HCT116 (cell line): ENCODE results near the gene NTHL1. TPM values are rescaled to one million over a fixed set of nuclear protein-coding genes. Genes with fewer than 3 reads are reported as not detected.

Experiments used
- ATAC-seq: fragments of 200-7000 bp; cut with Tn5 transposase; 2 replicates; pipeline ENCODE4 v1.9.1; 2020; ENCODE audit warnings: mild to moderate bottlenecking, moderate library complexity
- BruUV-seq: library from RNA; stranded (reverse); fragments of 400-500 nt; replicated peaks from 2 replicates; lab custom pipeline; 2021; lab: Mats Ljungman, UMichigan
- CTCF ChIA-PET: fragments of 300-600 bp; sonication (Branson Sonifier 250); formaldehyde crosslinking; loops from one replicate; lab custom pipeline; 2021; ENCODE audit warnings: antibody characterized with exemption; lab: Charles Lee
- POLR2A ChIA-PET: fragments of 300-600, 350-600 bp; sonication (Branson Sonifier 250); formaldehyde crosslinking; loops from one replicate; lab custom pipeline; 2021; ENCODE audit warnings: antibody characterized with exemption; lab: Charles Lee
- RAD21 ChIA-PET, 2 experiments: fragments of 300-600 bp; sonication (Branson Sonifier 250); formaldehyde crosslinking; loops; one replicate each; lab custom pipeline; 2023; ENCODE audit warnings: low total read pairs in 2 of 2; ENCODE audit not compliant: uncharacterized antibody in 2 of 2, unreplicated experiment in 2 of 2, low non-redundant PET in 1 of 2; lab: Charles Lee
- DNase-seq: peaks from one replicate; pipeline ENCODE4 v3.0.0-alpha.2; 2010; ENCODE audit warnings: low read depth, low spot score
- H2AFZ ChIP-seq: fragments of 200-600 bp; shearing (Covaris generic), sonication (generic); 2 replicates; pipeline ENCODE4 v1.6.1; 2017; ENCODE audit warnings: low read depth, mixed run types, mixed read lengths, antibody characterized with exemption, low read length; ENCODE audit not compliant: poor library complexity, severe bottlenecking
- H3K27ac ChIP-seq: 2 replicates; pipeline ENCODE4 v1.5.1; 2012; ENCODE audit warnings: low read depth, low read length
- H3K27me3 ChIP-seq: fragments of 200-600 bp; sonication (generic); 2 replicates; pipeline ENCODE4 v1.6.1; 2016; ENCODE audit warnings: mixed run types, low read length, mixed read lengths; ENCODE audit not compliant: insufficient read depth
- H3K36me3 ChIP-seq, 2 experiments: fragments of 200-500 bp in 1 of 2; fragments of 200-600 bp in 1 of 2; sonication (Bioruptor generic) in 1 of 2; sonication (generic) in 1 of 2; 2 replicates each; pipeline versions ENCODE4 v1.5.1 to v1.6.1; 2014 to 2016; ENCODE audit warnings: low read length in 2 of 2, inconsistent platforms in 1 of 2, mixed read lengths in 1 of 2, mixed run types in 1 of 2; ENCODE audit not compliant: insufficient read depth in 2 of 2, control insufficient read depth in 1 of 2
- H3K4me1 ChIP-seq, 2 experiments: fragments of 200-600 bp in 1 of 2; sonication (generic) in 1 of 2; 2 replicates each; pipeline versions ENCODE4 v1.5.1 to v1.6.1; 2012 to 2017; ENCODE audit warnings: low read length in 2 of 2, inconsistent platforms in 1 of 2, mild to moderate bottlenecking in 1 of 2, mixed read lengths in 1 of 2, mixed run types in 1 of 2, moderate library complexity in 1 of 2; ENCODE audit not compliant: insufficient read depth in 2 of 2, control insufficient read depth in 1 of 2
- H3K4me2 ChIP-seq: fragments of 200-600 bp; sonication (generic); 2 replicates; pipeline ENCODE4 v1.6.1; 2017; ENCODE audit warnings: mixed run types, low read length, mixed read lengths
- H3K4me3 ChIP-seq, 2 experiments: fragments of 200-600 bp in 1 of 2; sonication (generic) in 1 of 2; replicated peaks in 1 of 2; 2 replicates each; pipeline ENCODE4 v1.5.1; 2011 to 2016; ENCODE audit warnings: low read length in 2 of 2, control low read depth in 1 of 2, low read depth in 1 of 2, mild to moderate bottlenecking in 1 of 2, mixed read lengths in 1 of 2, mixed run types in 1 of 2
- H3K79me2 ChIP-seq: fragments of 200-600 bp; sonication (generic); 2 replicates; pipeline ENCODE4 v1.6.1; 2017; ENCODE audit warnings: mild to moderate bottlenecking, mixed run types, low read length, moderate library complexity, mixed read lengths; ENCODE audit not compliant: insufficient read depth
- H3K9ac ChIP-seq: fragments of 200-600 bp; sonication (generic); 2 replicates; pipeline ENCODE4 v1.6.1; 2016; ENCODE audit warnings: low read length, mixed read lengths
- H3K9me2 ChIP-seq: fragments of 200-600 bp; sonication (generic), shearing (Covaris generic); 2 replicates; pipeline ENCODE4 v1.6.1; 2017; ENCODE audit warnings: mixed run types, mild to moderate bottlenecking, moderate library complexity; ENCODE audit not compliant: insufficient read depth
- H3K9me3 ChIP-seq, 2 experiments: fragments of 200-500 bp in 1 of 2; fragments of 200-600 bp in 1 of 2; sonication (Bioruptor generic) in 1 of 2; sonication (generic) in 1 of 2; 2 replicates each; pipeline ENCODE4 v1.6.1; 2014 to 2017; ENCODE audit warnings: low read length in 2 of 2, mixed read lengths in 2 of 2, inconsistent platforms in 1 of 2, low read depth in 1 of 2, mild to moderate bottlenecking in 1 of 2, mixed run types in 1 of 2, moderate library complexity in 1 of 2; ENCODE audit not compliant: control insufficient read depth in 1 of 2, insufficient read depth in 1 of 2
- H4K20me1 ChIP-seq: fragments of 200-600 bp; sonication (generic), shearing (Covaris generic); 2 replicates; pipeline ENCODE4 v1.6.1; 2017; ENCODE audit warnings: mixed run types, mild to moderate bottlenecking, moderate library complexity; ENCODE audit not compliant: insufficient read depth
- CBX3 ChIP-seq: IDR thresholded peaks from 2 replicates; pipeline ENCODE4 v1.6.1; 2012; ENCODE audit warnings: low read depth
- EGR1 ChIP-seq: IDR thresholded peaks from 2 replicates; pipeline ENCODE4 v1.6.1; 2012; ENCODE audit warnings: low read depth
- EZH2 ChIP-seq: fragments of 200-600 bp; sonication (generic); IDR thresholded peaks from 2 replicates; pipeline ENCODE4 v1.6.1; 2017; ENCODE audit warnings: antibody characterized with exemption, mixed run types
- FOSL1 ChIP-seq: IDR thresholded peaks from 2 replicates; pipeline ENCODE4 v1.6.1; 2012; ENCODE audit warnings: low read depth
- MAX ChIP-seq: IDR thresholded peaks from 2 replicates; pipeline ENCODE4 v1.6.1; 2012
- POLR2A ChIP-seq: IDR thresholded peaks from 2 replicates; pipeline ENCODE4 v1.7.0; 2011; ENCODE audit warnings: borderline replicate concordance; ENCODE audit not compliant: insufficient read depth, insufficient read length; ENCODE audit errors: extremely low read depth
- RAD21 ChIP-seq: IDR thresholded peaks from 2 replicates; pipeline ENCODE4 v1.6.1; 2012; ENCODE audit warnings: low read depth, mild to moderate bottlenecking
- SIN3A ChIP-seq: IDR thresholded peaks from 2 replicates; pipeline ENCODE4 v1.6.1; 2012; ENCODE audit warnings: low read depth
- SP1 ChIP-seq: IDR thresholded peaks from 2 replicates; pipeline ENCODE4 v1.6.1; 2012; ENCODE audit warnings: low read depth
- TCF7L2 ChIP-seq: IDR thresholded peaks from 2 replicates; pipeline ENCODE4 v1.7.0; 2011; ENCODE audit warnings: borderline replicate concordance, inconsistent platforms; ENCODE audit not compliant: insufficient read depth, insufficient read length; ENCODE audit errors: extremely low read depth
- ZBTB33 ChIP-seq: IDR thresholded peaks from 2 replicates; pipeline ENCODE4 v1.6.1; 2011; ENCODE audit warnings: mild to moderate bottlenecking, low read length, moderate library complexity; ENCODE audit not compliant: insufficient replicate concordance; ENCODE audit errors: extremely low read depth
- ZNF274 ChIP-seq: fragments of 200-500 bp; sonication (Bioruptor generic); IDR thresholded peaks from 2 replicates; pipeline ENCODE4 v1.6.1; 2014; ENCODE audit warnings: mild to moderate bottlenecking, low read depth, low read length, inconsistent platforms
- intact Hi-C: fragments of 100-400 bp; cut with micrococcal nuclease; formaldehyde crosslinking; loops from 2 replicates; pipeline ENCODE4 v1.10.0; 2022
- total RNA-seq: library from RNA; stranded (reverse); gene quantifications from one replicate; pipeline ENCODE4 v1.2.1, GENCODE V29; 2021; ENCODE audit not compliant: unreplicated experiment
- TF ChIP-seq, protein P1 (sequence below), 3 experiments: fragments of 200-600 bp in 1 of 3; sonication (generic) in 1 of 3; IDR thresholded peaks in 2 of 3; conservative IDR thresholded peaks in 1 of 3; 2 replicates each; pipeline ENCODE4 v1.5.1; 2012 to 2017; ENCODE audit warnings: low read depth in 2 of 3, low read length in 2 of 3, antibody characterized with exemption in 1 of 3, borderline replicate concordance in 1 of 3, control low read depth in 1 of 3, mild to moderate bottlenecking in 1 of 3, mixed read lengths in 1 of 3, mixed run types in 1 of 3, moderate library complexity in 1 of 3; ENCODE audit not compliant: insufficient read depth in 1 of 3

NTHL1 gene
- total RNA-seq, 1 experiment from 2014 or later, result 40.1 TPM

DNA sequence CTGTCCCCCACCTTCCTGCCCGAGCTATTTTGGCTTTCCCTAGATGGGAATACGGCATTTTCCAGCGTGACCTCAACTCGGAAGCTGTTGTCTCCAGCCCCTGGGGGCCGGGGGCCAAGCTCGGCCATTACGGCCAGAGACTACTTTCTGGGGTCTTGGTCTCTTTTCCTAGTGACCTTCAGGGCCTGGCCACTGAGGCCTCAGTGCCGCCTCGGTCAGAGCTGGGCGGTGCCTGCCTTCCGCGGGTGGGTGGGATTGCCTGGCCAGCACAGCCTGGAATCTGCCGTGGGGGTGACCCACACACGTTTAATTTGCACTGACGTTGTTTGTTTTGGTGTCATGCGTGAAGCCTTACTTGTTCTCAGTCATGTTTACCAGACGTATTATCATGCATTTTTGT is 29.4 kb upstream of the NTHL1 start:
- Histone ChIP-seq H3K9ac (no peak overlapping the region), H3K9me2 (no peaks in the 10 kb centered on the region), H4K20me1 (no peaks in the 10 kb centered on the region), H3K36me3 (no peaks in the 10 kb centered on the region)
- BruUV-seq, result no TSS peak
- TF ChIP-seq EZH2, result no peak
- TF ChIP-seq TCF7L2, result no peak
- TF ChIP-seq MAX, result no peak
- TF ChIP-seq EGR1, result no peak
- no peak for TF ChIP-seq CBX3
- TF ChIP-seq RAD21, result no peak
- TF ChIP-seq FOSL1, result no peak
- TF ChIP-seq SP1, result no peak
- TF ChIP-seq, protein P1, sequence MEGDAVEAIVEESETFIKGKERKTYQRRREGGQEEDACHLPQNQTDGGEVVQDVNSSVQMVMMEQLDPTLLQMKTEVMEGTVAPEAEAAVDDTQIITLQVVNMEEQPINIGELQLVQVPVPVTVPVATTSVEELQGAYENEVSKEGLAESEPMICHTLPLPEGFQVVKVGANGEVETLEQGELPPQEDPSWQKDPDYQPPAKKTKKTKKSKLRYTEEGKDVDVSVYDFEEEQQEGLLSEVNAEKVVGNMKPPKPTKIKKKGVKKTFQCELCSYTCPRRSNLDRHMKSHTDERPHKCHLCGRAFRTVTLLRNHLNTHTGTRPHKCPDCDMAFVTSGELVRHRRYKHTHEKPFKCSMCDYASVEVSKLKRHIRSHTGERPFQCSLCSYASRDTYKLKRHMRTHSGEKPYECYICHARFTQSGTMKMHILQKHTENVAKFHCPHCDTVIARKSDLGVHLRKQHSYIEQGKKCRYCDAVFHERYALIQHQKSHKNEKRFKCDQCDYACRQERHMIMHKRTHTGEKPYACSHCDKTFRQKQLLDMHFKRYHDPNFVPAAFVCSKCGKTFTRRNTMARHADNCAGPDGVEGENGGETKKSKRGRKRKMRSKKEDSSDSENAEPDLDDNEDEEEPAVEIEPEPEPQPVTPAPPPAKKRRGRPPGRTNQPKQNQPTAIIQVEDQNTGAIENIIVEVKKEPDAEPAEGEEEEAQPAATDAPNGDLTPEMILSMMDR (IDR thresholded peaks at IDR 0.05 in 2 of 3, conservative IDR thresholded peaks at IDR 0.05 in 1 of 3; ENCODE audit: borderline replicate concordance in 1 of 3, insufficient read depth in 1 of 3, low read depth in 2 of 3, low read length in 2 of 3), result no peak
- no peak for TF ChIP-seq SIN3A
- no peak for TF ChIP-seq ZNF274
- no peak for TF ChIP-seq ZBTB33
- no peak for TF ChIP-seq POLR2A
- TF ChIP-seq, all 23 proteins: peak for 0
- H3K4me1 ChIP-seq, result no peaks in the 10 kb centered on the region
- POLR2A ChIA-PET, result no interaction called here
- H3K27ac ChIP-seq, result no peak overlapping the region
- no peaks in the 10 kb centered on the region for H3K9me3 ChIP-seq
- no peak for DNase-seq
- RAD21 ChIA-PET, result no interaction called here
- CTCF ChIA-PET, result no interaction called here
- no peak for ATAC-seq
- H3K4me2 ChIP-seq, result no peak overlapping the region
- H3K79me2 ChIP-seq, result no peaks in the 10 kb centered on the region
- intact Hi-C loops, result no loop called here
- no peaks in the 10 kb centered on the region for H3K27me3 ChIP-seq
- H3K4me3 ChIP-seq, result no peak overlapping the region
- no peak overlapping the region for H2AFZ ChIP-seq
